Measurements from ENCODE around the gene SLIT1. TPM values are rescaled to one million over a fixed set of nuclear protein-coding genes. Genes with fewer than 3 reads are reported as not detected.

SLIT1 gene
- total RNA-seq, 1 donor from 2014 or later: 0.49 TPM

DNA sequence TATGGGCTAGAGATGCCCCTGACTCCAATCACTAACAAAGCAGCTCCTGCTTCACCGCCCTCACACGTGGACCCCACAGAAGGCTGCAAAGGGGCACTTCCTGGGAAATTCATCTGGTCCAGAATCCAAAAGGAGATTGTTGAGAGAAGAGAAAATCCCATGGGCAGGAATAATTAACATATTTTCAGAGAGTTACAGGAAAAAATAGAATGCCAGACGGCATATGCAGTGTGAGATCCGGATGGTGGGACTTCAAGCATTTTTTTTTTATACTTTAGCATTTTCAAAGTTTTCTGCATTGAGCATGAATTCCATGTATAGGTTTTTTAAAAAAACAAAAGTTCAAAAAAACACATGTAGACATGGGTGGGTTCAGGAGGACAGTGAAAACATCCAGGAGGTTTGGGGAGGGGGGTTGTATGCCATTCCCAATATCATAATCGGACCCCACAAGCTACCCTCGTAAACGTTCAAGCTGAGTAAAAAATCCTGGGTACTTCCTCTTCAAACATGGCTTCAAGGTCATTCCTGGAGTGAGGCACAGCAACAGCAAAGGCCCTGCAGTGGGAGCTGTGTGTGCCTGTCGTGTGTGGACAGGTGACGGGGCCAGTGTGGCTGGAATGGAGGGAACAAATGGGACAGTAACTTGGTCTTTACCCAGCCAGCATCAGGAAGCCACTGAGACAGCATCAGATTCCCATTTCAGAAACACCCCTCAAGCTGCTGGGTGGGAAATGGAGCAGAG, 128.1 kb downstream of the SLIT1 start:
- TF ChIP-seq POLR2A (IDR thresholded peaks at IDR 0.05): no peak
- TF ChIP-seq, protein P1, sequence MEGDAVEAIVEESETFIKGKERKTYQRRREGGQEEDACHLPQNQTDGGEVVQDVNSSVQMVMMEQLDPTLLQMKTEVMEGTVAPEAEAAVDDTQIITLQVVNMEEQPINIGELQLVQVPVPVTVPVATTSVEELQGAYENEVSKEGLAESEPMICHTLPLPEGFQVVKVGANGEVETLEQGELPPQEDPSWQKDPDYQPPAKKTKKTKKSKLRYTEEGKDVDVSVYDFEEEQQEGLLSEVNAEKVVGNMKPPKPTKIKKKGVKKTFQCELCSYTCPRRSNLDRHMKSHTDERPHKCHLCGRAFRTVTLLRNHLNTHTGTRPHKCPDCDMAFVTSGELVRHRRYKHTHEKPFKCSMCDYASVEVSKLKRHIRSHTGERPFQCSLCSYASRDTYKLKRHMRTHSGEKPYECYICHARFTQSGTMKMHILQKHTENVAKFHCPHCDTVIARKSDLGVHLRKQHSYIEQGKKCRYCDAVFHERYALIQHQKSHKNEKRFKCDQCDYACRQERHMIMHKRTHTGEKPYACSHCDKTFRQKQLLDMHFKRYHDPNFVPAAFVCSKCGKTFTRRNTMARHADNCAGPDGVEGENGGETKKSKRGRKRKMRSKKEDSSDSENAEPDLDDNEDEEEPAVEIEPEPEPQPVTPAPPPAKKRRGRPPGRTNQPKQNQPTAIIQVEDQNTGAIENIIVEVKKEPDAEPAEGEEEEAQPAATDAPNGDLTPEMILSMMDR (IDR thresholded peaks at IDR 0.05): no peak
- TF ChIP-seq POLR2AphosphoS5 (IDR thresholded peaks at IDR 0.05; ENCODE audit: insufficient read depth in 1 of 2, low read depth in 1 of 2): no peak
- DNase-seq (ENCODE audit: extremely low spot score in 2 of 2): no peak
- Histone ChIP-seq H3K27me3 (no peaks in the 10 kb centered on the region), H3K4me1 (no peaks in the 10 kb centered on the region), H3K9me3 (no peaks in the 10 kb centered on the region), H3K36me3 (no peaks in the 10 kb centered on the region), H3K4me3 (no peak overlapping the region), H3K27ac (no peak overlapping the region)
- intact Hi-C loops (cut with DNase I): no loop called here

DNA sequence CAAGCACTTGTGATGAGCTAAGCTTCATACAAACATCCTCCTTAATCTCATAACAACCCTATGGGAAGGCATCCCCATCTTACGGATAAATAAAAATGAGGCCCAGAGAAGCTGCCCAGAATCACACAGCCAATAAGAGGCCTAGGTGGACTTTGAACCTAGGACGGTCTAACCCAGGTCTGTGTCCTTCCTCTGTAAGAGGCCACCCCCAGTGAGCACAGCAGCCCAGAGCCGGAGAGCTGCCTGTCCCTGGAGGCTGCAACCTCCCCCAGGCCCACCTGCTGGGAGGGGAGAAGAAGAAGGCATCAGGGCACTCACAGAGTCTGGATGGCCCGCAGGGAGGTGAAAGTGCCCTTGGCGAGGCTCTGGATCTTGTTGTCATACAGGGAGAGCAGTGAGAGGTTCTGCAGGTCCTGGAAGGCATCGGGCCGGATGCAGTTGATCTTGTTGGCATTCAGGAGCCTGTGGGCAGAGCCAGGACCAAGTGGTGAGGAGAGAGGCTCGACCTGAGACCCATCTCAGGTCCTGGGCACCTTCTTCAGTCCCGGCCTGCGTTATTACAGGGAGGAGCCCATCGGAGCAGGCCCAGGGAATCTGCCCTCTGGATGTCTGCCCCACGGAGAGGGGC, 129.6 kb downstream of the SLIT1 start:
- Histone ChIP-seq H3K36me3 (no peaks in the 10 kb centered on the region), H3K4me1 (no peaks in the 10 kb centered on the region), H3K27me3 (no peaks in the 10 kb centered on the region), H3K27ac (no peak overlapping the region), H3K9me3 (no peaks in the 10 kb centered on the region), H3K4me3 (no peak overlapping the region)
- TF ChIP-seq POLR2AphosphoS5 (IDR thresholded peaks at IDR 0.05; ENCODE audit: insufficient read depth in 1 of 2, low read depth in 1 of 2) (no peak), POLR2A (IDR thresholded peaks at IDR 0.05) (no peak)
- TF ChIP-seq, protein P1 (IDR thresholded peaks at IDR 0.05): no peak
- DNase-seq (ENCODE audit: extremely low spot score in 2 of 2): no peak
- intact Hi-C loops (cut with DNase I): no loop called here

DNA sequence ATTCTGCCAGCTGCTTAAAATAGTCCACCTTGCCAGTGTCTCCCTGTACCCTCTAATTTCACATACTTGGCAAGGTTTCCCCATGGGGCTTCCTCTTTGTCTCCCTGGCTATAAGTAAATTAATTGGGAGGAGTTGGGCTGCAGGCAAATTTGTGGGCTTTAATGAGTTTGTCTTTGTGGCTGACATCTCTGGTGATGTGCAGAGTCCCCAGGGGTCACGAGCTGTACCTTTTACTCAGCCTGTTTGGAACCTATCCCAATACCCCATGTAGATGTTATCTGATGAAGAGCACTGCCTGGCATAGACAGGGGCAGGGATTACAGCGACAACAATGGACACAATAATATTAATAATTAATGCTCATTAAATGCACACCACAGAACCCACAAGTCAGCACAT, 132.5 kb downstream of the SLIT1 start:
- no peak for DNase-seq (ENCODE audit: extremely low spot score in 2 of 2)
- Histone ChIP-seq H3K4me3 (no peak overlapping the region), H3K27me3 (no peaks in the 10 kb centered on the region), H3K27ac (no peak overlapping the region), H3K36me3 (no peaks in the 10 kb centered on the region), H3K9me3 (no peaks in the 10 kb centered on the region), H3K4me1 (no peaks in the 10 kb centered on the region)
- TF ChIP-seq POLR2A (IDR thresholded peaks at IDR 0.05) (no peak), POLR2AphosphoS5 (IDR thresholded peaks at IDR 0.05; ENCODE audit: insufficient read depth in 1 of 2, low read depth in 1 of 2) (no peak)
- TF ChIP-seq, protein P1 (IDR thresholded peaks at IDR 0.05): no peak
- intact Hi-C loops (cut with DNase I): no loop called here

DNA sequence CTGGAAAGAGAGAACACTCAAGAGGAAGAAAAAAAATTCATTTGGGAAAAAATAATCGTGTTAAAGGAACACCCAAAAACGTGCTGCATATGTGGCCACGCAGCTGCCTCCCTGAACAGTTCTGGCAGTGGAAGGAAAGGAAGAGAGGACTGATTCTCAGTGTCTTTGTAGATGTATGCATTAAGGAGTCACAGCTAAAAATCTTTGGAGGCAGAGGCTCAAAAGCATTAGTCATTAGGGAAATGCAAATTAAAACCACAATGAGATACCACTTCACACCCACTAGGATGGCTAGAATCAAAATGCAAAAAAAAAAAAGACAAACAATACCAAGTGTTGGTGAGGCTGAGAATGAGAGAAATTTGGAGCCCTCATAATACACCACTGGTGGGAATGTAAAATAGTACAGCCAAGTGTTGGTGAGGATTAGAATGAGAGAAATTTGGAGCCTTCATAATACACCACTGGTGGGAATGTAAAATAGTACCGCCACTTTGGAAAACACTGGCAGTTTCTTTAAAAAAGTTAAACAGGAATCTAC, 134.7 kb downstream of the SLIT1 start:
- Histone ChIP-seq H3K27me3 (no peaks in the 10 kb centered on the region), H3K4me1 (no peaks in the 10 kb centered on the region), H3K27ac (no peak overlapping the region), H3K9me3 (no peaks in the 10 kb centered on the region), H3K4me3 (no peak overlapping the region), H3K36me3 (no peaks in the 10 kb centered on the region)
- no peak for DNase-seq (ENCODE audit: extremely low spot score in 2 of 2)
- intact Hi-C loops (cut with DNase I): no loop called here
- TF ChIP-seq POLR2AphosphoS5 (IDR thresholded peaks at IDR 0.05; ENCODE audit: insufficient read depth in 1 of 2, low read depth in 1 of 2): no peak

DNA sequence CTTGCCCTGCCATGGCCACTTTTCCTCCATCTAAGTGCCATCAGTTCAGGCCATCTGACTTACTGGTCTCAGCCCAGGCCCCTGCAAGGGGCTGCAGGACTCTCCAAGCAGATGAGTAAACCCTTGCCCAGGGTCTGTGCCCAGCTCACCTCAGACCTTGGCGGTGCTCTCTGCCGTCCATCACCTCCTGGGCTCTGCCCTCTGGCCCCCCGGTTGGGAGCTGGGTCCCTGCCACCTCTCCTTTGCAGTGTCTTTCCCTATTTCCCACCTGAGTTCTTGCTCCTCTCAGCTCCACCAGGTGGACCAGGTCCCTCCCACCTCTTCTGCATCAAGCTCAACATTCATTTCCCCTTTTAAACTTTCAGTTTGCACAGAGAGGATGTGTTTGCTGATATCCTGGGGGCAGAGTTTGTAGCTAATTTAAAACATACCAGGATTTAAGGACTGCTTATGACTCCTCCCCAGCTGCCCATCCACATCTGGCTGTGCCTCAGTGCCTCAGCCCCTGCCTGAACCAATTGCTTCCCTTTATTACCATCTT, 135.5 kb downstream of the SLIT1 start:
- TF ChIP-seq POLR2A (IDR thresholded peaks at IDR 0.05) (no peak), POLR2AphosphoS5 (IDR thresholded peaks at IDR 0.05; ENCODE audit: insufficient read depth in 1 of 2, low read depth in 1 of 2) (no peak)
- TF ChIP-seq, protein P1 (IDR thresholded peaks at IDR 0.05): no peak
- no peaks in the 10 kb centered on the region for H3K27me3 ChIP-seq
- no peaks in the 10 kb centered on the region for H3K9me3 ChIP-seq
- H3K27ac ChIP-seq: no peak overlapping the region
- no peak for DNase-seq (ENCODE audit: extremely low spot score in 2 of 2)
- intact Hi-C loops (cut with DNase I): no loop called here
- no peak overlapping the region for H3K4me3 ChIP-seq
- no peaks in the 10 kb centered on the region for H3K4me1 ChIP-seq
- H3K36me3 ChIP-seq: no peaks in the 10 kb centered on the region
